Measurements from ENCODE around the gene WDR59. TPM values are rescaled to one million over a fixed set of nuclear protein-coding genes. Genes with fewer than 3 reads are reported as not detected.
"Not testable (repeated sequence)": the region's sequence is repeated elsewhere in the genome, so short reads cannot be mapped to it uniquely, and the experiment has no call there.

WDR59 gene
- polyA plus RNA-seq, 3 donors, result 14.3 to 16.5 (median 14.6) TPM

- whole genome bisulfite sequencing, 3 donors, result 72 to 96% (median 80%) methylated on average over 12 of the region's 12 CpGs
- H3K27ac ChIP-seq (ENCODE audit: low read depth, low read length), result not testable (repeated sequence)
Measured at GRCh38 chr16:75016451-75017081, 31.6 kb upstream of the WDR59 start.

GRCh38 chr16:75014318-75014717 lies 29.4 kb upstream of the WDR59 start:
- no peak overlapping the region for H3K27ac ChIP-seq (ENCODE audit: low read depth, low read length)
- WGBS, 3 donors, result 92 to 97% (median 94%) methylated on average over 2 of the region's 2 CpGs

DNA sequence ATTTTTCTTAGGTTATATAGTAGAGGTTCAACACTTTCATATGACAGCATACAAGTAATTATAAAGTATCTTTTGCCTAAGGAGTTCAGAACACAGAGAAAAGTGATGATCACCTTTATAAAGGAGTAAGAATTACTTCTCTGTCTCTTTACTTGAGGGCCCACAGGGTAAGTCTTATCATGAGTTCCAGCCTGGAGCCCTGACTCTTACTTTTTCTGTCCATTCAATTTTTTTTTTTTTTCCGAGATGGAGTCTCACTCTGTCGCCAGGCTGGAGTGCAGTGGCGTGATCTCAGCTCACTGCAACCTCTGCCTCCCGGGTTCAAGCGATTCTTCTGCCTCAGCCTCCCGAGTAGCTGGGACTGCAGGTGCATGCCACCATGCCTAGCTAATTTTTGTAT lies 28.2 kb upstream of the WDR59 start:
- WGBS, 3 donors, result 87 to 100% (median 91%) methylated on average over 6 of the region's 6 CpGs
- not testable (repeated sequence) for H3K27ac ChIP-seq (ENCODE audit: low read depth, low read length)

DNA sequence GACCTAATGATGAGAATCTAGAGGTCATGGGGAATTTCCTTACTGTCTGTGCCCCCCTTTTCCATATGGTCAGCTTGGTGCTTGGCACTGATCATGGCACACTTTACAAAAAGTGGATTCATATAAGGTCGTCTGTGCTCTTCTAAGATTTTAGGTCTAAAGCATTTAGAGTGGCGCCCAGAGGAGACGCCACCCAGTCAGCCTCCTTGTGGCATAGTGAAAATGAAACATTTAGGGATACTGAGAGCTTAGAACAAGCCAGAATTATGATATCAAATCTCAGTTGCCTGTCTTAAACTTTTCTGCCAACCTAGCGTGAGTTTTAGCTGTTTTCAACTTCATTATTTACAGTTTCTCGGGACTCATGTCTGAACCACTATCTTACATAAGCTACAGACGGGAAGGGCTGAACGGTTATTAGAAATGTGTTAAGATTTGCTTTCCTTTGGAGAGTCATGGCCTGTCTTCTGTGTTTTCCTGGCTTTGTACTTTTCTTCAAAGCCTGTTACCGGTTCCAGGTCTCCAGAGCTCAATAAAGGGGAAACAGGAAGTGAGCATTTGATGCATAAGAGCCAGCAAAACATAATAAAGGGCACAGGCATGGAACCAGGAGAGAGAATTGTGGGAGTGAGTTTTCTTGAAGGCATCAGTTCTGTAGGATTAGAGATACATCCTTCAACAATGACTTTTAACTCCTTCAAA lies 27.6 kb upstream of the WDR59 start:
- no peak overlapping the region for H3K27ac ChIP-seq (ENCODE audit: low read depth, low read length)
- 44 to 72% (median 48%) methylated on average over 8 of the region's 8 CpGs for WGBS, 3 donors

GRCh38 chr16:75011634-75012307 lies 26.8 kb upstream of the WDR59 start:
- no peak overlapping the region for H3K27ac ChIP-seq (ENCODE audit: low read depth, low read length)
- WGBS, 3 donors, result 19 to 50% (median 32%) methylated on average over 3 of the region's 3 CpGs

DNA sequence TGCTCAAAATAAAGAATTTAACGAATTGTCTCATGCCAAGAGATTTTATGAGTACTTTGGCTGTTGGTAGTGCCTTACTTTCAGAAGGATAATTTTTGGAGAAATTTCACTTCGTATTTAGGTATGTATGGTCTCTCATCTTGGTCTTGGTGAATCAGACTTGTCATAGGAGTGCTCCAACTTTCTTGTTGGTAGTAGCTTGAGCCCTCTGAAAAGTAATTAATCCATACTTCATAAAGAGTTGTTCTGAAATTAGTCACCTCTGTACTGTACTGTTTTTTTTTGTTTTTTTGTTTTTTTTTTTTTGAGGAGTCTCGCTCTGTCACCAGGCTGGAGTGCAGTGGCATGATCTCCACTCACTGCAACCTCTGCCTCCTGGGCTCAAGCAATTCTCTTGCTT lies 25.5 kb upstream of the WDR59 start:
- WGBS, 3 donors, result 65 to 87% (median 71%) methylated on average over 2 to 3 of the region's 3 CpGs
- H3K27ac ChIP-seq (ENCODE audit: low read depth, low read length), result no peak overlapping the region

DNA sequence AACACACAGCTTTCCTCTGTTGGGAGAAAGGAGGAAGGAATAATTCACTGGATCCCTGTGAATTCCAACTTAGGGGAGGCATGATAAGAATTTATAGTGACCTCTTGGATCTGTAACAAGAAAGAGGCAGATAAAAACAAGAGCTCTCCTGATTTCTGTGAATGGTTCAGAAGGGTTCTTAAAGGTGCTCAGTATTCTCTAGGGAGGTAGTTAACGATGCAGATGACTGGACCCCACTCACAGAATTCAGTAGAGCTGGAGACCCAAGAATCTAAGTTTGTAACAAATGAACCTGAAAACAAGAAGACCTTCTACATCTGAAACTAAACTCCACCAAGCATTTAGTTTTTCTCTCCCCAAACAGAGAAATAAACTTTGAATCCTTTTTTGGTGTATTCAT lies 22.5 kb upstream of the WDR59 start:
- no peak overlapping the region for H3K27ac ChIP-seq (ENCODE audit: low read depth, low read length)
- 89 to 96% (median 91%) methylated on average over 1 of the region's 1 CpG for WGBS, 3 donors

DNA sequence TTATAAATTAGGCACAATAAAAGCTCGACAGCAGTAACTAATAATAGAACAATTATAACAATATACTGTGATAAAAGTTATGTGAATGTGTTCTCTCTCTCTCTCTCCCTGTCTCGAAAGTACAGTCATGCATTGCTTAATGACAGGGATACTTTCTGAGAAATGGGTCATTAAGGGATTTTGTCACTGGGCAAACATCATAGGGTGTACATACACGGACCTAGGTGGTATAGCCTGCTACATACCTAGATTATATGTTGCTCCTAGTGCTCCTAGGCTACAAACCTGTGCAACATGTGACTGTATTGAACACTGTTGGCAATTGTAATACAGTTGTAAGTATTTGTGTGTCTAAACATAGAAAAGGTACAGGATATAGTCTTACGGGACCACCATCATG lies 20.8 kb upstream of the WDR59 start:
- no peak overlapping the region for H3K27ac ChIP-seq (ENCODE audit: low read depth, low read length)
- WGBS, 3 donors, result 87 to 91% (median 87%) methylated on average over 4 of the region's 4 CpGs

DNA sequence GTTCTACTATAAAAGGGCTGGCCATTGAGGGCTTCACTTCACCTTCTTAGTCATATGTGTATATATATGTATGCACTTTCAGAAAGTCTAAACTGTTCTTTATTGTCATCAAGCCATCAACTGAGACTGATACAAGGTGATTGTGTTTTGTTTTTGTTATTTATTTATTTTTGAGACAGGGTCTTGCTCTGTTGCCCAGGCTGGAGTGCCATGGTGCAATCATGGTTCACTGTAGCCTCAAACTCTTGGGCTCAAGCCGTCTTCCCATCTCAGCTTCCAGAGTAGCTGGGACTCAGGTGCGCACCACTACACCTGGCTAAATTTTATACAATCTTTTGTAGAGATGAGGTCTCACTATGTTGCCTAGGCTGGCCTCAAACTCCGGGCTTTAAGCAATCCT lies 19.5 kb upstream of the WDR59 start:
- 98 to 100% (median 99%) methylated on average over 3 of the region's 3 CpGs for WGBS, 3 donors
- H3K27ac ChIP-seq (ENCODE audit: low read depth, low read length), result no peak overlapping the region

- WGBS, 3 donors, result 89 to 92% (median 90%) methylated on average over 5 of the region's 5 CpGs
- no peak overlapping the region for H3K27ac ChIP-seq (ENCODE audit: low read depth, low read length)
Measured at GRCh38 chr16:75003931-75004330, 19.0 kb upstream of the WDR59 start.

DNA sequence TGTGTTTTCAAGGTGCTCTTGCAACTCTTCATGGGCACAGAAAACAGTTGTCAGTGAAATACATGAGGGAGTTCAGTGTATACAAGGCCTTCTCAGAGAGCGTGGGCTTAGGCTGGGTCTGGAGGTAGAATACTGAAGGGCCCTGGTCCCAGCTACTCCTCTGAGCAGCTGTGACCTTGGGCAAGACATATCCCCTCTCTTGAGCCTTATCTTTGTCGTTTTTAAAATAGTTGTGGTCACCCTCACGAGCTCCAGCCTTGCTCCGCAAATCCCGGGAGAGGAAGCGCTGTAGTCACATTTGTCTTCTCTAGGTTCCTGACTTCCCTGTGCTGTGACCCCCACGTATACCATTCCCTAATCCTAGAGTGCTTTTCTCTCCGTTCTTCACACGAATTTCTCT lies 17.6 kb upstream of the WDR59 start:
- 48 to 66% (median 50%) methylated on average over 9 of the region's 9 CpGs for WGBS, 3 donors

DNA sequence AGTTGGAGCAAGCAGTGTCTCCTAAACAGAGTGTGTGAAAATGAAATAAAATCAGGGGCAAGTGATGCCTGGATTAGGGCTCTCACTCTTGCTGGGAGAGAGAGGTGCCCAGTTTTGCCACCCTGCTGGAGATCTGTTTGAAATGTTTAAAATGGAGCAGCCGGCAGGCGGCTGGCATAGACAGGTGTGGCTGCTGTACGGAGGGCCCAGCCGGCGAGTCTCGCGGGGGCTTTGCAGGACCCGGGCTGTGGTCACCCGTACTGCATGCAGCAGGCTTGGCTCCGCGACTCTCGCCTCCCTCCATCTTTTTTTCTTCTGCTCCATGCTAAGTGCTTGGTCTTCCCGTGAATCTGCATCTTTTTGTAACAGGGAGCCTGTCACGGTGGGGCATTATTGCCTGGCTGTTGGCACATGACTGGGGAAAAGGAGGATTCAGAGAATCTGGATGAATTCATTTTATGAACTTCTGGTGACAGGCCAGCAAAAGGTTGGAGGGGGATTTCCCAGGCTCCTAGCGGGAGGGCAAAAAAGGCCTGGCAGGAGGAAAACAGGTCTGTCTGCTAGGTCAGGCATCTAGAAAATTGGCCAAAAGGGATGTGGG lies 15.7 kb upstream of the WDR59 start:
- 9 to 51% (median 16%) methylated on average over 15 of the region's 15 CpGs for WGBS, 3 donors
- H3K27ac ChIP-seq (ENCODE audit: low read depth, low read length), result no peak overlapping the region

More for the DNA sequence above, 17.6 kb upstream of the WDR59 start:
- H3K27ac ChIP-seq (ENCODE audit: low read depth, low read length), result no peak overlapping the region

DNA sequence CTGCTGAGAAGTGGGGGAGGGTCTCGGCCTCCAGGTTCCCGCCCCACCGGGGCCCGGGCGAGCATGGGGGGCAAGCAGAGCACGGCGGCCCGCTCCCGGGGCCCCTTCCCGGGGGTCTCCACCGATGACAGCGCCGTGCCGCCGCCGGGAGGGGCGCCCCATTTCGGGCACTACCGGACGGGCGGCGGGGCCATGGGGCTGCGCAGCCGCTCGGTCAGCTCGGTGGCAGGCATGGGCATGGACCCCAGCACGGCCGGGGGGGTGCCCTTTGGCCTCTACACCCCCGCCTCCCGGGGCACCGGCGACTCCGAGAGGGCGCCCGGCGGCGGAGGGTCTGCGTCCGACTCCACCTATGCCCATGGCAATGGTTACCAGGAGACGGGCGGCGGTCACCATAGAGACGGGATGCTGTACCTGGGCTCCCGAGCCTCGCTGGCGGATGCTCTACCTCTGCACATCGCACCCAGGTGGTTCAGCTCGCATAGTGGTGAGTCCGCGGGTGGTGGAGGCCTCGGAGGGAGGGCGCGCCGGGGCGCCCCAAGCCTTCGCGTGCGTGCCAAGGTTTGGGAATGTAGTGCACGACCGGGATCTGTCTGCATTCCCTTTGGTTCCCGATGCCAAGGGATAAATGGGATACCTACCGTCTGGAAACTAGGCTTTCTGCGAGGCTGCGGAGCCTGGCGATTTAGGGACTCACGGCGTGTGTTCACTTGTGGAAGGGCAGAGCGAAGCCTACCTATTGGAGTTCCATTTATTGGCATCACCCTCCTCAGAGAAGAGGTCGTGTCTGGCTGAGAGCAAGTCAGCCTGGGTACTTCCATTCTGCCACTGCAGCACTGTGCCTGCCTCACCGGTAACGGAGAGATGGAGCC lies 14.9 kb upstream of the WDR59 start:
- WGBS, 3 donors, result 1 to 6% (median 1%) methylated on average over 51 to 71 of the region's 71 CpGs
- H3K27ac ChIP-seq (ENCODE audit: low read depth, low read length), result no peak overlapping the region

DNA sequence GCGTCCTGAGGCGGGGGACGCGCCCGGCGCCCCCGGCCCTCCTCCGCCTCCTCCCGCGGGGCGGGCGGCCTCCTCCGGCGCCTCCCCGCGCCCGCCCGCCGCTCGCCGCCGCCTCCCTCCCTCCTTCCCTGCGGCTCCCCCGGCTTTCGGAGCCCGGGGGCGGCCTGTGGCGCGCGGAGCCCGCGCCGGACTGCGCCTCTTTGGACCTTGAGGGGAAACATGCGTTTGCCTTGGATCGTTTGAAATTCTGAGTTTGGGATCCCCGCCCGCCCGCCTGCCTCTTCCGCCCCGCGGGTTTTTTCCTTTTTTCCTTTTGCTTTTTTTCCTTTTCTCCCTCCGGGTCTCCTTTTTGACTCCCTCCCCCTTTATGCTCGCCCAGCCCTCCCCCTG lies 14.3 kb upstream of the WDR59 start:
- no peak overlapping the region for H3K27ac ChIP-seq (ENCODE audit: low read depth, low read length)
- WGBS, 3 donors, result 0 to 1% (median 1%) methylated on average over 27 to 44 of the region's 44 CpGs

DNA sequence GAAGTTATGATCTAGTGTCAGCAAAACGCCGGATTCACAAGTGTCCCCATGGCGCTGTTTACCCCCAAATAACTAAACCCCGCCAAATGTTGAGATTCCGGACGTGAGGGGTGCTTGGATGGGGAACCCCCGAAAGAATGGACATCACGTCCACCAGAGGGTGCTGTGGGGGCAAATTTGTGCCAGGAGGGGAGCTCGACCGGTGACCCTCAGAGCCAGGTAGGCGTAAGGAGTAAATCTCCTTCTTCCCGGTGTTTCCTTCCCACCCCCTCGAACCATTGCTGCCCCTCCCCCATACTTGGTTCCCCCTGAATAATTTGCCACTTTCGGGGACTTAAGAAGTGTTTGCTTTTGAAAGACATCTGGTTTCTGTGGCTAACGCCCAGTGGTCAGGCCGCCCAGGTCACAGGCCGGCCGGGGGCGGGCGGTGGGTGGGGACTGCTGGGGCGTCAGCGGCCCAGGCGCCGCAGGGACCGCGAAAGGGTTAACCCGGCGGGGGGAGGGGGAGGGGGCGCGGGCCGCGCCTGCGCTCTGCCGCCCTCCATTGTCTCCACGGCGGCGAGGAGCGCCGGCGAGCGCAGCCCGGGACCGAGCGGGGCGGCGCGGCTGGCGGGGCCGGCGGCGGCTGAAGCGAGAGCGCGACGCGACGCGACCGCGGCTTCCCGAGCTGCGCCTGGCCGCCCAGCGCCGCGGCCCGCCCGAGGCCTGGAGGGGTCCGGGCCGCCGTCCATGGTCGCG lies 13.7 kb upstream of the WDR59 start, which contains the start of gene ZNRF1:
ZNRF1 (plus strand) TSS at position 544 of the 738 bp plus-strand sequence. CDS start 648 bp downstream, outside the sequence.
- no peak within 1 kb of the TSS for H3K27ac ChIP-seq (ENCODE audit: low read depth, low read length)
- WGBS, 3 donors, result 0 to 1% (median 0%) methylated on average over 23 to 73 of the region's 73 CpGs

DNA sequence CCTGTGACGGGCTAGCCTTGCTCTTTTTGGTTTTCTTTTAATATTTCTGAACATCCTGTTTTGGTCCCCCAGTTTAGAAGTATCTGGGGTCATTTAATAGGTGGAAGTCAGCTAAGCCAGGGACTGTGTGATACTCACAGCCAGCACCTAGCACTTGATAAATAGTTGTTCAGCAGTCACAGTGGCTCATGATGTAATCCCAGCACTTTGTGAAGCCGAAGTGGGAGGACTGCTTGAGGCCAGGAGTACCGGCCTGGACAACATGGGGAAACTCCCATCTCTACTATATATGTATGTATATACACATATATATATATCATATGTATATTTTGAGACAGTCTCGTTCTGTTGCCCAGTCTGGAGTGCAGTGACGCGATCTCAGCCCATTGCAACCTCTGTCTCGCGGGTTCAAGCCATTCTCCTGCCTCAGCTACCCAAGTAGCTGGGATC lies 12.1 kb upstream of the WDR59 start:
- WGBS, 3 donors, result 64 to 85% (median 85%) methylated on average over 8 of the region's 8 CpGs
- no peak overlapping the region for H3K27ac ChIP-seq (ENCODE audit: low read depth, low read length)

GRCh38 chr16:74995986-74996385 lies 11.1 kb upstream of the WDR59 start:
- 92 to 100% (median 92%) methylated on average over 1 of the region's 1 CpG for WGBS, 3 donors
- no peak overlapping the region for H3K27ac ChIP-seq (ENCODE audit: low read depth, low read length)

All from adipose tissue (tissue), 3 donors.